GM18519 (cell line): Measurements from ENCODE around the gene DNAJC25.
"Not testable (repeated sequence)": the region's sequence is repeated elsewhere in the genome, so short reads cannot be mapped to it uniquely, and the experiment has no call there.

Experiments
- ATAC-seq: cut with Tn5 transposase; IDR thresholded peaks from one replicate; pipeline ENCODE4 v1.9.1; 2021; ENCODE audit warnings: mild to moderate bottlenecking, moderate library complexity; ENCODE audit not compliant: unreplicated experiment, low FRiP score

Gene DNAJC25

GRCh38 chr9:111662576-111663300, 31.6 kb downstream of the DNAJC25 start:
- no peak for ATAC-seq

DNA sequence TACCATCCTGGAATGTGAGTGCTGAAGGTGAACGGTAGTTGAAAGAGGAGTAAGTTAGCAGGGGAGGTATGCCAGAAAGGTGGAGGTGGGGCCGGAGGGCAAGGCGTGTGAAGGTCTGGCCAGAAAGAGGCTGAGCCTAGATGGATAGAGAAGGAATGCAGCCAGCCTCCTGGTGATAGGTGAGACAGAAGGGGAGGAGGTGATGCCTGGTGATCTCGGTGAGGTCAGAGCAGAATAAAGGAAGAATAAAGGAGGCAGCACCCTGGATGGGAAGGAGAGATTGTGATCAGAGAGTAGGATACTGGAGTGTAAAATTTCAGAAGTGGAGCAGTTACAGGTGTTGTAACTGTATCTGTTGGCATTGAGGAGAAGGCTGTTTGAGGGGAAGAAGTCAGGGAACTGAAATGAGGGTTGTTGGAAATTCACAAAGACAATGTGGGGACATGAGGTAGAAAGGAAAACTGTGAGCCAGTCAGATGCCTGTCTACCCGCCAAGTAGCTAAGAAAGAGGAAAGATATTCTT, 32.2 kb downstream of the DNAJC25 start:
- ATAC-seq: no peak

GRCh38 chr9:111668026-111668573, 37.0 kb downstream of the DNAJC25 start:
- no peak for ATAC-seq

DNA sequence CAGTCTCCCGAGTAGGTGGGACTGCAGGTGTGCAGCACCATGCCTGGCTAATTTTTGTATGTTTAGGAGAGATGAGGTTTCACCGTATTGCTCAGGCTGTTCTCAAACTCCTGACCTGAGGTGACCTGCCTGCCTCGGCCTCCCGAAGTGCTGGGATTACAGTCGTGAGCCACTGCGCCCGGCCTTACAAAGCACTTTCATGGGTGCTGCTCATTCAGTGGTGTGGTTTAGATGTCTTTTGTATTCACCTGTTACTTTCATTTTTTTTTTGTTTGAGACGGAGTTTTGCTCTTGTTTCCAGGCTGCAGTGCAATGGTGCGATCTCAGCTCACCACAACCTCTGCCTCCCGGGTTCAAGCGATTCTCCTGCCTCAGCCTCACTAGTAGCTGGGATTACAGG, 37.5 kb downstream of the DNAJC25 start:
- ATAC-seq: not testable (repeated sequence)

DNA sequence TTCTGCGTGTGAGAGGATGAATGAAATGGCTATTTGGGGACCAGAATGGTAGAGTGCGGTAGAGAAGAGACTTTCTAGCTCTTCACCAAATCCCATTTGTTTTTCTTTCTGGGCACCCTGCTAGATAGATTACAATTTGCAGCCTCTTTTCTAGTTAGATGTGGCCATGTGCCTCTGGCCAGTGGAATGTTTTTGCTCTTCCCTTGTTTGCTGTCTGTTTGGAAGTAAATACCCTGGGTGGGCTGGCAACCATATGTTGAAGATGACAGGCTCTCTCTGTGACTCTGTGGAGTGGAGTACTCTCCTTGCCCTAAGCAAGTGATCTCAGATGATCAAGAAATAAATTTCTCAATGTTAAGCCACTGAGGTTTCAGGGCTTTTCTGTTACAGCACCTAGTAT, 43.2 kb downstream of the DNAJC25 start:
- no peak for ATAC-seq

DNA sequence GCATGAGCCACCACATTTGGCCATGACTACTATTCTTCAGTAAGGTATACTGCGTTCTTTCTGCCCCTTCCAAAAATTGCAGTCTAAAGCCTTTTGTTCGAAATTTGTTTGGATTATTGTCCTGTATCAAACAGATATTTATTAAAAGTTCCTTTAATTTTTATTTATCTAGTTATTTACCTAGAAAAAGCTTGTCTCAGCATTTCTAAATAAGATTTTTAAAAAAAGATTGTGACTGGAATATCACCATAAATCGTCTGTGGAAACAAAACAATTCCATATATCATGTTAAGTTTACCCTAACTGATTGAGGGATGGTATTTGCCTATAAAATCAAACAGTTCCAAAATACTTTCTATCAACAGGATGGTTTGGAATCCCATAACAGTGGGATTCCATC, 45.0 kb downstream of the DNAJC25 start:
- no peak for ATAC-seq

- no peak for ATAC-seq
These were observed 47.2 kb downstream of the DNAJC25 start for GRCh38 chr9:111678293-111678692.

- no peak for ATAC-seq
These were observed 48.1 kb downstream of the DNAJC25 start for GRCh38 chr9:111679199-111679598.

DNA sequence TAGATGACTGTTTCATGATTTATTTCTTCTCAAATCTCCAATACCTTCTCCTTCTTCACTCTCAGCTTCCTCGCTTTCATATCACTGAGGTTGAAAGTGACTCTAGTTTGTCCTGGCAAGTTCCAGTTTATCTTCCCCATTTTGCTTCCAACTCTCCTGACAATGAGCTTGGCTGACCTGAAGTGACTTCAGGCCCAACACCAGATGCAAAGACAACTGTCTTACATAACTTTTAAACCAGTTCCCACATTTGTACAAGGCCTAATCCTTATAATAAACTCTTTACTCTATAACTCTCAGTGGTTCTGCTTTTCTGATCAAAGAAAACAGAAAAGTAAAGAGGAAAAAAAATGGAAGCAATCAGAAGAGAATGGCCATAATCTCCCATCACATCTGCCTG, 52.3 kb downstream of the DNAJC25 start:
- no peak for ATAC-seq

DNA sequence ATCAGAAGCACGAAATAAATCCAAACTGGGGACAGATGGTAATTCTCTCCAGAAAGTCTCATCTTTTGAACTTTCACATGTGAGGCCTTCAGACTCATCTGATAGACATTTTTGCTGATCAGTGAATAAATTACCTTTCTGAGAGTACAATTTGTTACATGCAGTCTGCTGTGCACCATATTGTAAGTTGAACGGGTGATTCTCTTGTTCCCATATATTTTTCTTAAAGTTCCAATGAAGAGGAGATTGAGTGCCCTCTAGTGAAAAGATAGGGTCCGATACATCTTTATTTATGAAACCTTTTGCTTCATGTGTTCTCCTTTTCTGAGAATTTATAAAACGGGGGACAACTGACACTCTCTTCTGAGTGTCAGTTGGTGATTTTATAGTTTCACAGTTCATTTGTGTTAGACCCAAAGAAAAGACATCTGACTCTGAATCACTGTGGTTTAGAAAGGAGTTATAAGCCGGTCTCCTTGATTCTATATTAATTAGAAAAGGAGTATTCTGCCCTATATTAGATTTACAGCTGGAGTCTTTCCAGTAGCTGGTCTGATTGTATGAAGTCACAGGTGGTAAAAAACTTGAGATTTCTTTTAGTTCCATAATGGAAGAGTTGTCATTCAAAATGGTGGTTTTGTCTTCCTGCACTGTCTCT, 60.7 kb downstream of the DNAJC25 start:
- no peak for ATAC-seq

GRCh38 chr9:111696796-111697195, 65.7 kb downstream of the DNAJC25 start:
- no peak for ATAC-seq

GRCh38 chr9:111700776-111701175, 69.6 kb downstream of the DNAJC25 start:
- ATAC-seq: no peak
